Measurements from ENCODE around the gene BTN2A1. TPM values are rescaled to one million over a fixed set of nuclear protein-coding genes. Genes with fewer than 3 reads are reported as not detected.
A peak's percentile ranks its signal among the peaks of the same experiment; 100 is the strongest.
"Not testable (repeated sequence)": the region's sequence is repeated elsewhere in the genome, so short reads cannot be mapped to it uniquely, and the experiment has no call there.

BTN2A1 gene
- polyA plus RNA-seq (ENCODE audit: insufficient read depth in 1 of 5, insufficient read length in 5 of 5, low replicate concordance in 1 of 5) = 10 to 100 TPM; 35.8 to 47.8 (median 45.1) TPM
- long read RNA-seq, donor 1, partial matches to known transcripts = 33 of 36 reads
- long read RNA-seq, donor 1, other reads (novel, unspliced or antisense) = 0 of 36 reads
- long read RNA-seq, donor 2, partial matches to known transcripts = 0 of 1 reads
- long read RNA-seq, donor 2, other reads (novel, unspliced or antisense) = 0 of 1 reads
- long read RNA-seq, donor 3, partial matches to known transcripts = 41 of 42 reads
- long read RNA-seq, donor 3, other reads (novel, unspliced or antisense) = 0 of 42 reads
- long read RNA-seq, donor 4, partial matches to known transcripts = 0 of 1 reads
- long read RNA-seq, donor 4, other reads (novel, unspliced or antisense) = 0 of 1 reads
- long read RNA-seq, donor 5, partial matches to known transcripts = 0 of 2 reads
- long read RNA-seq, donor 5, other reads (novel, unspliced or antisense) = 0 of 2 reads
- long read RNA-seq, donor 6, partial matches to known transcripts = 0 of 2 reads
- long read RNA-seq, donor 6, other reads (novel, unspliced or antisense) = 0 of 2 reads
- long read RNA-seq, donor 7 = 0 reads
- long read RNA-seq, donor 8, partial matches to known transcripts = 5 of 6 reads
- long read RNA-seq, donor 8, other reads (novel, unspliced or antisense) = 0 of 6 reads

- peak; percentile 85 to 90 for DNase-seq
Measured at GRCh38 chr6:26457806-26458688, at the start of gene BTN2A1. TSS of gene BTN2A1 (plus strand) at chr6:26457955. CDS start at chr6:26458637, 682 bp downstream.

GRCh38 chr6:26408828-26409730 is 48.7 kb upstream of the BTN2A1 start:
- DNase-seq = no peak

- no peak for DNase-seq
Measured at GRCh38 chr6:26411751-26412150, 46.0 kb upstream of the BTN2A1 start.

GRCh38 chr6:26412228-26412627 is 45.5 kb upstream of the BTN2A1 start:
- DNase-seq = no peak

- DNase-seq = no peak
Measured at GRCh38 chr6:26412954-26413353, 44.8 kb upstream of the BTN2A1 start.

DNA sequence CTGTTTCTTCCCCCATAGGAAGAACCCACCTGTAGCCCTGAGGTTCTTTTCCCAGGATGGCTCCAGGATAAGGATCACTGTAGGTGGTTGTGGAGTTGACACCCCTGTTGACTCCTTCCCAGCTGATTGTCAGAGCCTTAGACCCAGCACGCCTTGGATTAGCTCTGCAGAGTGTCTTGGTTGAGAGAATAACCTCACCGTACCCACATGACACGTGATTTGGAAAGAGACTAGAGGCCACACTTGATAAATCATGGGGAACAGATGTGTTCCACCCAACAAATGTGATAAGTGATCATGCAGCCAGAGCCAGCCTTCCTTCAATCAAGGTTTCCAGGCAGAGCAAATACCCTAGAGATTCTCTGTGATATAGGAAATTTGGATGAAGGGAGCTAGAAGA is 43.5 kb upstream of the BTN2A1 start:
- DNase-seq = no peak

- no peak for DNase-seq
Measured at GRCh38 chr6:26415036-26415614, 42.6 kb upstream of the BTN2A1 start.

DNA sequence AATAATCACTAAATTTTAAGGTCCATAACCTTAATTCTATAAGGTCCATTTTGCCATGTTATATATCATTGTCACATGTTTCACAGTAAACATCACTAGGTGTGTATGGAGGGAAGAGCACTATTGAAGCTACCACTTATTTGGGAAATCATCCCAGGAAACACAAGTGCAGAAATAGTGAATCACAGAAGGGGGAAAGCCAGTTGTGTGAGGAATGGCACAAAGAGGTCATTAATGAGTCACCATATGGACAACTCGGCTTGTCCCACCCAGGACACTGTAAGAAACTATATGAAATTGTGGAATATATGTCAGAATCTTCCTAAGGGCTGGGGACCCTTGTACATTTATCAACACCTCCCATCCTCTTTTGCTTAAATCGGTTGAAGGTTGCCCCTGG is 42.0 kb upstream of the BTN2A1 start:
- DNase-seq = no peak

DNA sequence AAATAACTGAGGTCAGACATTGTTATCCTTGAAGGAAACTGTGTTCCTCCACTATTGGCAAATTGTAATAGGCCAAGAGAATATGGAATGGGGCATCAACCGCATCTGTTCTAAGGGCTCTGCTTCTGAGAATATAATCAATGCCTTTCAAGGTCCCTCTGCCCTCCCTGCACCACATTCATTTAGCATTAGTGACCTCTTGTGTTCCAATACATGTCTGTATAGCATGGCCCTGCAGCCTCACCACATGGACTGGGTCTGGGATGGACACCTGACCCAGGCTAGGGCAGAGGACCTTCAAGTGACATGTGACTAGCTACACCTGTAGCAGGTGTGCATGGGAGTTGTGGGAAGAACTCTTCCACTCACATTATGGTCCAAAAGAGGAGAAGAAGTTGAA is 41.5 kb upstream of the BTN2A1 start:
- no peak for DNase-seq

- DNase-seq = not testable (repeated sequence)
Measured at GRCh38 chr6:26418077-26418476, 39.7 kb upstream of the BTN2A1 start.

DNA sequence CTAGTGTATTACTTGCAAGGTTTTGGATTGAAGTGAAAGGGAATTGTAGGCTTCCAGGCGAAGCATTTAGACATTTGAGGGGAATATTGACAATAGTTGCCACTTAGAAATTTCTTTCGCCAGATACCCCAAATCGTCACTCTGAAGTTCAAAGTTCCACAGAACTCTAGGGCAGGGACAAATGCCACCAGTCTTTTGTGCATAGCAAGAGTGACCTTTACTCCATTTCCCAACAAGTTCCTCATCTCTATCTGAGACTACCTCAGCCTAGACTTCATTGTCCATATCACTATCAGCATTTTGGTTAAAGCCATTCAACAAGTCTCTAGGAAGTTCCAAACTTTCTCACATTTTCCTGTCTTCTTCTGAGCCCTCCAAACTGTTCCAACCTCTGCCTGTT is 39.0 kb upstream of the BTN2A1 start:
- not testable (repeated sequence) for DNase-seq

DNA sequence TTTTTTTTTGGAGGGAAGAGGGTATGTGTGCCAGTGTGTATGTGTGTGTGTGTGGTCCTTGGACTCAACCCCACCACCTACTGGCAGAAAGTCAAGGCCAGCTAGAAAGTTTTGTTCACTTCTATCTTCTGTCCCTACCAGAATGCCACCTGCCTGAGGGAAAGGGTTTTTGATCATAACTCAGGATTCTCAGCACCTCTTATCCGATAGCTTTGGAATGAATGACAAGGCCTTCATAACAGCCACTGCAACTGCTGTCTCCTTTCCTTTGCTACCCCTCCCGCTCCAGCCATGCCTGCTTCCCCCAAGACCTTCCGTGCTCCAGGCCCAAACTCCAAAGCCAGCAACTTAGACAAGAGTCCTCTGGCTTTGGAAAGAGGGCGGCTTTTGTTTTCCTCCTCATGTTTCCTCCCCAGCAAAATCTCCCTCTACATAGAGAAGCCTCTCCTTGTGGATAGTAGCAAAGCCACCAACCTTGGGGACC is 37.0 kb upstream of the BTN2A1 start:
- DNase-seq = peak; percentile 38 to 48

- peak; percentile 85 to 89 for DNase-seq
Measured at GRCh38 chr6:26421259-26422144, 36.3 kb upstream of the BTN2A1 start.

DNA sequence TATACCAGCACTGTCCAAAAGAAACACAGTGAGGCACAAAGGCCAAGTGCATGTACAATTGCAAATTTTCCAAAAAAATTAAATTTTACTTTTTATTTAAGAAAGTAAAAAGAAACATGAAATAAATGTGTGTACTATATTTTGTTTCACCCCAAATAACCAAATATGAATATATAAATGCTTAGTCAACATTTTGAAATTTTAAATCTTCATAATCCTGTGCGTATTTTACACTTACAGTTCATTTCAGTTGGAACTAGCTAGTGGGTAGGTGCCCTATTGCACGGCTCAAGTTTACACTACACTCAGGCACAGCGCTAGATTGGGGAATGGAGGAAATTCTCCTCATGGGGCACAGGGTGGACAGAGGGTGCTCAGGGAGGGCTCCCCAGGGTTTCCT is 35.4 kb upstream of the BTN2A1 start:
- no peak for DNase-seq

- no peak for DNase-seq
Measured at GRCh38 chr6:26426691-26427450, 30.9 kb upstream of the BTN2A1 start.

- no peak for DNase-seq
Measured at GRCh38 chr6:26427451-26427809, 30.3 kb upstream of the BTN2A1 start.

DNA sequence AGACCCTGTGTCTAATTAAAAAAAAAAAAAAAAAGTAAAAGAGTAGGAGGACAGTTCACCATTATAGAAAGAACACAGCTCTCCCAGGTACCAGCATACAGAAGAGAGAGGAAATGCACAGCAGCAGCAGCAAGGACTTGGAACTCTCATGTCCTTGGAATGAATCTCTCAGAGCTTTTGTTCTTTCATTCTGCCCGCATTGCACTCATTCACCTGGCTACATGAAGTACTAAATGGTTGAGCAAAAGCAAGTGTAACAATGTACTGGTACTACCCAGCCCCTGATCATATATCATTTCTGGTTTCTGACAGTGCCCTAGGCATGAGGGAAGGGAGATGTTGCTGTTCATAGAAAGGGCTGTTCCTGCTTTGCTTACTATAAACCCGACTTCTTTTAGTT is 29.5 kb upstream of the BTN2A1 start:
- DNase-seq = no peak

DNA sequence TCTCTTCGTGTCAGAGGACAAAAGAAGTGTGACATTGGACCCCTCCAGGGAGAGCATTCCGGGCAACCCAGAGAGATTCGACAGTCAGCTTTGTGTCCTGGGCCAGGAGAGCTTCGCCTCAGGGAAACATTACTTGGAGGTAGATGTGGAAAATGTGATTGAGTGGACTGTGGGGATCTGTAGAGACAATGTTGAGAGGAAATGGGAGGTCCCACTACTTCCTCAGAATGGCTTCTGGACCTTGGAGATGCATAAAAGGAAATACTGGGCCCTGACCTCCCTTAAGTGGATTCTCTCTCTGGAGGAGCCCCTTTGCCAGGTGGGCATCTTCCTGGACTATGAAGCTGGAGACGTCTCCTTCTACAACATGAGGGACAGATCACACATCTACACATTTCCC is 27.0 kb upstream of the BTN2A1 start:
- DNase-seq = no peak

Data from right lung (tissue), 10 donors.